SK-N-MC (cell line): ENCODE results near the gene MINDY3.

Experiments used
- DNase-seq: peaks from one replicate; pipeline ENCODE4 v3.0.0-alpha.2; 2011; ENCODE audit warnings: low read depth, low spot score
- H3K27ac ChIP-seq: fragments of 200-600 bp; sonication (generic); 2 replicates; pipeline ENCODE4 v1.5.1; 2016; ENCODE audit warnings: mixed run types
- H3K36me3 ChIP-seq: fragments of 200-600 bp; sonication (generic); 2 replicates; pipeline ENCODE4 v1.6.1; 2017; ENCODE audit warnings: antibody characterized with exemption, low read length, mixed read lengths; ENCODE audit not compliant: insufficient read depth
- H3K4me3 ChIP-seq: fragments of 200-600 bp; sonication (generic); 2 replicates; pipeline ENCODE4 v1.5.1; 2016
- H3K9ac ChIP-seq: fragments of 200-600 bp; sonication (generic); 2 replicates; pipeline ENCODE4 v1.8.0; 2017; ENCODE audit warnings: mixed run types, mixed read lengths; ENCODE audit not compliant: insufficient read length
- H3K9me3 ChIP-seq: fragments of 200-600 bp; sonication (generic); 2 replicates; pipeline ENCODE4 v1.6.1; 2017; ENCODE audit warnings: low read depth, mild to moderate bottlenecking, antibody characterized with exemption, low read length, moderate library complexity, mixed read lengths
- EZH2 ChIP-seq: fragments of 200-600 bp; sonication (generic); IDR thresholded peaks from one replicate; pipeline ENCODE4 v1.6.1; 2017; ENCODE audit warnings: antibody characterized with exemption
- FOXP2 ChIP-seq: optimal IDR thresholded peaks from 2 replicates; pipeline ENCODE3; 2011; ENCODE audit warnings: mild to moderate bottlenecking, moderate library complexity; ENCODE audit not compliant: insufficient read depth; ENCODE audit errors: extremely low read length, control extremely low read depth
- POLR2AphosphoS5 ChIP-seq: IDR thresholded peaks from 2 replicates; pipeline ENCODE4 v1.6.1; 2012; ENCODE audit warnings: mild to moderate bottlenecking, low read depth, low read length, borderline replicate concordance

Gene MINDY3

DNA sequence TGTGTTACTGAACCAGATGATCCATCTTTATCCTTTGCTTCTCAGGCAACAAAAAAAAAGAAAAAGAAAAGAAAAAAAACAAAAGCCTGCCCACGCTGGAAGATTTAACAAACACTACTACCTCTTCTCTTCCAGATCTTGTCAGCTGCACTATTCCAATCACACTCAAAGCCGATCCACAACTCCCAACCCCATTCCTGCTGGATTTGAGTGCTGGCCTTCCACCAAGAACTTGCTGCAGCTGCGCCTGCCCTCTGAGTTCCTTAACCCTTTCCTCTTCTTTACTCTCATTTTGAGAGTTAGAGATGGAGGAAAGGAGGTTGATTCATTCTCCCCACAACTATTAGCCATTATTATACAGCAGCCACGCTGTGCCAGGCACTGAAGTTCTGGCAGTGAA, 124.5 kb downstream of the MINDY3 start:
- DNase-seq: no peak
- Histone ChIP-seq H3K36me3 (no peaks in the 10 kb centered on the region), H3K9me3 (no peaks in the 10 kb centered on the region), H3K9ac (no peak overlapping the region), H3K27ac (no peak overlapping the region), H3K4me3 (no peak overlapping the region)
- TF ChIP-seq EZH2: no peak
- no peak for TF ChIP-seq POLR2AphosphoS5
- no peak for TF ChIP-seq FOXP2

DNA sequence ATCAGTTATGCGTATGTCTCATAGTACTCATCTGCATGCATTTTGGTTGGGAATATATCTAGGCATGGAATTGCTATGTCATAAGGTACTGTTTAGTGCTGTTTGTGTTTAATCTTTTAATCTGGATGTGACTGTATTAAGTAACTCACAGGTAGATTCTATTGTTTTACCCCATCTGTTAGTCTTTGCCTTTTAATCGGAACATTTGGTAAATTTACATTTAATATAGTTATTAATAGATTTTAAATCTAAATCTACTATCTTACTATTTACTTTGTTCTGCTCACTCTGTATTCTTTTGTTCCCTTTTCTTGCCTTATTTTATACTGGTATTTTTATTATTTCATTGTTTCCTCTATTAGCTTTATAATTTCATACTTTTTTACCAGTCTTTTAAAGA, 130.0 kb downstream of the MINDY3 start:
- H3K4me3 ChIP-seq: no peak overlapping the region
- H3K9ac ChIP-seq: no peak overlapping the region
- H3K9me3 ChIP-seq: no peaks in the 10 kb centered on the region
- H3K27ac ChIP-seq: no peak overlapping the region
- no peak for DNase-seq
- H3K36me3 ChIP-seq: no peaks in the 10 kb centered on the region
- TF ChIP-seq POLR2AphosphoS5 (no peak), FOXP2 (no peak), EZH2 (no peak)

GRCh38 chr10:15729890-15730289, 130.4 kb downstream of the MINDY3 start:
- Histone ChIP-seq H3K9ac (no peak overlapping the region), H3K27ac (no peak overlapping the region), H3K9me3 (no peaks in the 10 kb centered on the region), H3K36me3 (no peaks in the 10 kb centered on the region), H3K4me3 (no peak overlapping the region)
- DNase-seq: no peak
- TF ChIP-seq EZH2: no peak
